Effector memory CD4-positive, alpha-beta T cell (primary cell): ENCODE data around the gene MAD2L2.

Experiments
- DNase-seq, 3 donors: peaks; one replicate each; pipeline ENCODE4 v3.0.0-alpha.2; 2020
- H3K27ac ChIP-seq: 2 replicates; pipeline ENCODE4 v1.7.0; 2013; ENCODE audit warnings: mild to moderate bottlenecking, low read length, moderate library complexity; ENCODE audit not compliant: insufficient read depth, poor library complexity, severe bottlenecking
- H3K27me3 ChIP-seq: replicated peaks from 2 replicates; pipeline ENCODE4 v1.7.0; 2013; ENCODE audit warnings: mild to moderate bottlenecking, low read length; ENCODE audit not compliant: insufficient read depth, control insufficient read depth, poor library complexity, severe bottlenecking
- H3K36me3 ChIP-seq: 2 replicates; pipeline ENCODE4 v1.7.0; 2013; ENCODE audit warnings: mild to moderate bottlenecking, low read length, moderate library complexity; ENCODE audit not compliant: control insufficient read depth, insufficient read depth
- H3K4me1 ChIP-seq: 2 replicates; pipeline ENCODE4 v1.7.0; 2013; ENCODE audit warnings: low read length, mild to moderate bottlenecking; ENCODE audit not compliant: control insufficient read depth, insufficient read depth, poor library complexity, severe bottlenecking
- H3K4me3 ChIP-seq: 2 replicates; pipeline ENCODE4 v1.7.0; 2013; ENCODE audit warnings: low read length, low read depth, mild to moderate bottlenecking; ENCODE audit not compliant: insufficient read depth, poor library complexity, severe bottlenecking
- H3K9me3 ChIP-seq: 2 replicates; pipeline ENCODE4 v1.7.0; 2013; ENCODE audit warnings: mild to moderate bottlenecking, low read length, moderate library complexity; ENCODE audit not compliant: control insufficient read depth
- total RNA-seq, 3 donors: gene quantifications; one replicate each; lab custom pipeline; 2026; lab: John Stamatoyannopoulos, UW

The MAD2L2 gene
- 17.8 to 23.9 (median 20.5) reads per million in 3 donors for total RNA-seq

DNA sequence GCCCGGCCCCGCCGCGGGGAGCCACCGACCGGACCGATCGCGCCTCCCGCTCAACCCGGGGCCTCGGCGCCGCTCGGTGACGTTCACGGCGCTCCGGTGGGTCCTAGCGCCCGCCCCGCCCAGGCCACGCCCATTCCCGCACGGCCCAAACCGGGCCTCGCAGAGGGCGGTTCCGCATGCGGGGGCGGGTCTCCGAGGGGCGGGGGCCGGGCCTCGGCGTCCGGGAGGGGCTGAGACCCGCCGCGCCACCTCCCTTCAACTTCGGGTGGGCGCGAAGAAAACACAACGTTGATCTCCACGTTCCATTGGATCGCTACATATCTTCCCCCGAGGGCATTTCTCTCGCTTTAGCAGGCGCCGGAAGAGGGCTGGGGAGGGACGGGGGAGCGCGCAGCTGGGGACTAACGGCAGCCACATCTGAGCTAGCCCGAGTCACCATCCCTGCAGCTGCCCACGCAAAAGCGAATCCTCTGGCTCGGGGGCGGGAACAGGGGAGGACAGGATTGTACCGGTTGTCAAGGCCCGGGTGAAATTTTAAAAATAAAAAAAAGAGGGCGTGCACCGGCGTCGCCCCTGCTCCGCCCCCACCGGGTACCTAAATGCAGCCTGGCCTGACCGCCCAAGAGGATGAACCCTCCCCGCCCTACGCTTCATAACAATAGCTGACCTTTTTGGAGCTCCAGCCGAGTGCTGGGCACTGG, at the start of gene MAD2L2:
TSS of gene MAD2L2 (minus strand) at position 78 of the 701 bp plus-strand sequence. CDS start 547 bp downstream, outside the sequence.
- H3K4me3 ChIP-seq: peak within 1 kb of the TSS; percentile 99
- peaks cover 9% of the 10 kb centered on the region for H3K4me1 ChIP-seq
- H3K27ac ChIP-seq: peak within 1 kb of the TSS; percentile 70
- peak; percentile 84 to 85 (median 84) for DNase-seq
- no peaks in the 10 kb centered on the region for H3K9me3 ChIP-seq
- H3K27me3 ChIP-seq: no peaks in the 10 kb centered on the region
- H3K36me3 ChIP-seq: peaks cover 7% of the 10 kb centered on the region

DNA sequence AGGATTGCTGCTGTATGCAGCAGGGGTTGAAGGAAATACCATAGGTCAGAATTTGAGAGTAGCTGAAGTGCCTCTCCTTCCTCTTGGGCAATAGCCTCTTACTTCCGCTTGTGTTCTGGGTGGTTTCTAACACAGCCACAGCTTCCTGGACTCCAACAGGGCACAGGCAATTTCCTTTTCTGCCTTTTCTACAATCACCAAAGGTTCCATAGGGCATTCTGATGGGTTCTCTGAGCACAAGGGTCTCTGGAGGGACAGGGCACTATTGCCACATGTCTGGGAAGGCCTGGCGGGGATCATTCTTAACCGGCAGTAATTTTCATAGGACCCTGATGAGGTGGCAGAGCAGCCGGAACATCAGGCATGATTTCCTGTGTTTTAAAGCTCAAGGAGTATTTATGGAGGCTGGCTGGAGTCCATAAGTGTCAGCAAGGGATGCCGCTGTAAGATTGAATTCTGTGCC, 49.5 kb upstream of the MAD2L2 start:
- H3K9me3 ChIP-seq: no peaks in the 10 kb centered on the region
- H3K4me1 ChIP-seq: peaks cover 21% of the 10 kb centered on the region
- DNase-seq: peak in 2 of 3 donors; percentile 9 to 33
- no peak overlapping the region for H3K4me3 ChIP-seq
- H3K27me3 ChIP-seq: no peaks in the 10 kb centered on the region
- H3K36me3 ChIP-seq: no peaks in the 10 kb centered on the region
- H3K27ac ChIP-seq: peak overlapping the region; percentile 42

DNA sequence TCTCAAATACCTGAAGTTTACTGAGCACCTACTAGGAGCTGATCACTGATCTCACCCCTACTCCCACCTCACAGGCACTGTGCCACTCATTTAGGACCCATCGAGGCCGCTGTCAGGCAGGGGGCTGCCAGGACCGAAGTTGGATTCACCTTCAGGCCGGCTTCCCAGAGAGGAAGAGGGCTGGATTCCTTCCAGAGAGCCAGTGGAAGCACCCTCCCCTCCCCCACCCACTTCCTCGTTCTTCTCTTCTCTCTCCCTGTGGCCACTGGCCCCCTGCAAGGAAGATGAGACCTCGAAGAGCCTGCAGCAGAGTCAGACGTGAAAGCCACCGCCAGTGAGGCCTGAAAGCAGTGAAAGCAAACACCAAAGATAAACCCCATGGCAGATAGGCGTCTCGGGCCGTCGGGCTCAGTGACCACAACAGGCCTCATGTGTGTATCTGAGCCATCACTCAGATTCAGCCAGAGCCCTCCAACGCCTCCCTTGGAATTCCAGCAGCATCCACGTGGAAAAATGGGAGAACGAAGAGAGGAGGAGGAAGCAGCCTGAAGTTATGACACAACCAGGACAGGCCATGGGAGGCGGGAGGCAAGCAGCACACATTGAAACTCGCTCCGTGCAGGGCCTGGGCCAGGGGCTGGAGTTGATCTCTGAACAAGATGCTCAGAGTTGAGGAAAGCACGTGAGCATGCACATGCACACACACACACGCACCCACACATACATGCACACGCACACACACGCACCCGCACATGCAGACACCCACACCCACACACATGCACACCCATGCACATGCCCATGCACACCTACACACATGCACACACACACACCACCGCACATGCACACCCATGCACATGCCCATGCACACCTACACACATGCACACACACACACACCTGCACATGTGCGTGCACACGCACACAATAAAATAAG, 48.8 kb upstream of the MAD2L2 start:
- Histone ChIP-seq H3K4me1 (peaks cover 21% of the 10 kb centered on the region), H3K36me3 (no peaks in the 10 kb centered on the region), H3K27ac (no peak overlapping the region), H3K9me3 (no peaks in the 10 kb centered on the region), H3K4me3 (no peak overlapping the region), H3K27me3 (no peaks in the 10 kb centered on the region)
- no peak for DNase-seq

DNA sequence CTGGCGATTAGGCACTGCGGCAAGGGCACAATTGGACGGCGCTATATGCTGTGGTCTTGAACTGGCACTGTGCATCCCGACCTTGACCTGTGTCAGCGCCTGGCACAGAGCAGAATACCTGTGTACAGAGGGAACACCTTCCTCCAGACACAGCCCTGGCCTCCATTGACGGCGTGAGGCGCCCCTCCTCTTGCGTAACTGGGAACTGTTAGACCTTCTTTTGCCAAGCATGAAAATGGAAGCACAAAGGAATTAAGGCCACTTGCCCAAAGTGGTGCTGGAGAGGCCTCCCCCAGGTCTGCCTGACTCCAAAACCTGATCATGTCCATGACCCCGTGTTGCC, 48.2 kb upstream of the MAD2L2 start:
- no peaks in the 10 kb centered on the region for H3K9me3 ChIP-seq
- no peaks in the 10 kb centered on the region for H3K36me3 ChIP-seq
- no peak overlapping the region for H3K4me3 ChIP-seq
- no peak overlapping the region for H3K27ac ChIP-seq
- peaks cover 21% of the 10 kb centered on the region for H3K4me1 ChIP-seq
- no peak for DNase-seq
- H3K27me3 ChIP-seq: no peaks in the 10 kb centered on the region

DNA sequence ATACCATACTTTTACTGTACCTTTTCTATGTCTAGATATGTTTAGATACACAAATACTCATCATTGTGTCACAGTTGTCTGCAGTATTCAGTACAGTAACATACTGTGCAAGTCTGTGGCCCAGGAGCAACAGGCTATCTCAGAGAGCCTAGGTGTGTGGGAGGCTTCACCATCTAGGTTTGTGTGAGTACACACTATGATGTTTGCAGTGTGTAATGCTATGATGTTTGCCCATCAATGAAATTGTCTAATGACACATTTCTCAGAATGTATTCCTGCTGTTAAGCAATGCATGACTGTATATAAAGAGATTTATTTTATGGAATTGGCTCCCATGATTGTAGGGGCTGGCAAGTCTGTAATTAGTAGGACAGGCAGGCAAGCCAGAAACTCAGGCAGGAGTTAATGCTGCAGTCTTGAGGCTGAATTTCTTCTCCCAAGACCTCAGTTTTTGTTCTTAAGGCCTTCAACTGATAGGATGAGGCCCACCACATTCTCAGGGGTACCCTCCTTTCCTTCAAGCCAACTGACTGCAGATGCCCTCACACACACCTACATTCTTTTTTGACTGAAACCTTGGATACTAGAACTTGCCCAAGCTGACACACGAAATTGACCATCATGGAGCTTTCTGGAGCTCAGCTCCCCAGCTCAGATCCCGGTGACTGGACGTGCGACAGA, 47.3 kb upstream of the MAD2L2 start:
- Histone ChIP-seq H3K9me3 (no peaks in the 10 kb centered on the region), H3K27me3 (no peaks in the 10 kb centered on the region), H3K4me1 (peaks cover 21% of the 10 kb centered on the region), H3K4me3 (no peak overlapping the region), H3K27ac (no peak overlapping the region), H3K36me3 (no peaks in the 10 kb centered on the region)
- DNase-seq: no peak

DNA sequence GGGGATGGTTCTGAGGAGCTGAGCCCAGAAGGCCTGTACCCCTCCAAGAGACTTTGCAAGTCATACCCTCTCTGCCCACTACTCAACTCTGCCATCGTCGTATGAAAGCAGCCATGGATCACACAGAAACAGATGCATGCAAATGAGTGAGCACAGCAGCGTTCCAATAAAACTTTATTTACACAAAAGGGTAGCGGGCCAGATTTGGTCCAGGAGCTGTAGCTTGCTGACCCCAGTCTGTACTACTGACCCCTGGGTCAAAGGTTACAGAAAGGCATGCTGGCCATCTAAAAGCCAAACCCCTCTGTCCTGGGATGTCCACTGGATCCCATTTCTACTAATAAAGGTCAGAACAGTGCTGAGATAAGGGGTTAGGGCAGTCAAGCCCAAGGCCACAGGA, 46.2 kb upstream of the MAD2L2 start:
- Histone ChIP-seq H3K4me3 (no peak overlapping the region), H3K4me1 (peaks cover 21% of the 10 kb centered on the region)

DNA sequence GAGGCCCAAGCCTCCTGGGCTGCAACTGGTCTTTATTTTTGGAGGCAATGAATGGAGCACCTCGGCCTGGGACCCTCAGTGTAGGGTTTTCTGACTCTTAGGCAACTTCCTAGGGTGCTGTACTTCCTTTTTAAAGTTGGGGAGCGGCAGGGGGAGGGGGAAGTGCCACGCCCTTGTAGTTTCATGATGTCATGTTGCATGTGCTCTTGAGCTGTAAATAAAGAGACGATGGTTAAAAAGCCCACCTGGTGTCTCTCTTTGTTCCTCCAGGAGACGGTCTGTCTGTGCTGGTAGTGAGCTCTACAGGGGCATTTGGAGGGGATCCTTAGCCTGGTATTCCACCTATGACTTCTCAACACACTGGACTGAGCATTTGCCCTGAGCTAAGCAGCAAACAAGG, 44.7 kb upstream of the MAD2L2 start:
- Histone ChIP-seq H3K4me1 (peaks cover 17% of the 10 kb centered on the region), H3K27ac (no peak overlapping the region), H3K4me3 (no peak overlapping the region)

More for the DNA sequence above, 46.2 kb upstream of the MAD2L2 start:
- Histone ChIP-seq H3K9me3 (no peaks in the 10 kb centered on the region), H3K27me3 (no peaks in the 10 kb centered on the region), H3K27ac (no peak overlapping the region), H3K36me3 (no peaks in the 10 kb centered on the region)
- no peak for DNase-seq

DNA sequence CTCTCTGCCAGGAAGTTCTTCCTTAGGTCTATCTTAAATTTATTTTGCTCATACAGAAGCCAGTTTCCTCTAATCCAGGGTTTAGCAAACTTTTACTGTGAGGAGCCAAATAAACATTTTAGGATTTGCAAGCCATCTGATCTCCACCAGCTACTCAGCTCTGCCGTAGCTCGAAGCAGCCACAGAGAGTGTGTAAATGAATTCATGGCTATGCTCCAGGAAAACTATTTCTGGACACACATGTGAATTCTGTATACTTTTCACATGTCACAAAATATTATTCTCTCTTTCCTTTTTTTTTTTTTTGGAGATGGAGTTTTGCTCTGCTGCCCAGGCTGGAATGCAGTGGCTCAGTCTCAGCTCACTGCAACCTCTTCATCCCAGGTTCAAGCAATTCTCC, 41.6 kb upstream of the MAD2L2 start:
- H3K27ac ChIP-seq: no peak overlapping the region
- no peaks in the 10 kb centered on the region for H3K27me3 ChIP-seq
- no peaks in the 10 kb centered on the region for H3K36me3 ChIP-seq
- H3K4me1 ChIP-seq: peaks cover 3% of the 10 kb centered on the region
- no peak overlapping the region for H3K4me3 ChIP-seq
- no peak for DNase-seq
- H3K9me3 ChIP-seq: no peaks in the 10 kb centered on the region

More for the DNA sequence above, 44.7 kb upstream of the MAD2L2 start:
- Histone ChIP-seq H3K27me3 (no peaks in the 10 kb centered on the region), H3K9me3 (no peaks in the 10 kb centered on the region), H3K36me3 (no peaks in the 10 kb centered on the region)
- no peak for DNase-seq

DNA sequence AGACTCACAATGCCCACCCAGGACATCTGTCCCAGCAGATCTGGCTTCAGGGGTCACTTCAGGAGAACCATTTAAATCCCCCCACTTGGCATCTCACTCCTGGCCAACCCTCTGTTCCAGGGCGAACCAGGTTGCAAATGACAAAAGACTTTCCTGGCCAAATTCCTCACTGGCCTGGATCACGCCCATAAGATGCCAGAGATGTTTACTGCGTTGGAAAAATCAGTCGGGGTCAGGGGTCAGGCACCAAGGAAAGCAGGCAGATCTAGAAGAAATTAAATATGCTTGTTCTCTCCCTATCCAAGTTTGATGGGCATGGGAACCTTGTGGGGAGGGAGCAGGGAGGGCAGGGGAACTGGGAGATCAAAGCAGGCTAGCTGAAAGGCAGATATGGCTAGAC, 40.4 kb upstream of the MAD2L2 start:
- H3K9me3 ChIP-seq: no peaks in the 10 kb centered on the region
- H3K27me3 ChIP-seq: no peaks in the 10 kb centered on the region
- no peak overlapping the region for H3K27ac ChIP-seq
- no peak overlapping the region for H3K4me3 ChIP-seq
- peaks cover 3% of the 10 kb centered on the region for H3K4me1 ChIP-seq
- no peaks in the 10 kb centered on the region for H3K36me3 ChIP-seq
- no peak for DNase-seq
